Measurements from ENCODE around the gene AMN1.

The AMN1 gene

DNA sequence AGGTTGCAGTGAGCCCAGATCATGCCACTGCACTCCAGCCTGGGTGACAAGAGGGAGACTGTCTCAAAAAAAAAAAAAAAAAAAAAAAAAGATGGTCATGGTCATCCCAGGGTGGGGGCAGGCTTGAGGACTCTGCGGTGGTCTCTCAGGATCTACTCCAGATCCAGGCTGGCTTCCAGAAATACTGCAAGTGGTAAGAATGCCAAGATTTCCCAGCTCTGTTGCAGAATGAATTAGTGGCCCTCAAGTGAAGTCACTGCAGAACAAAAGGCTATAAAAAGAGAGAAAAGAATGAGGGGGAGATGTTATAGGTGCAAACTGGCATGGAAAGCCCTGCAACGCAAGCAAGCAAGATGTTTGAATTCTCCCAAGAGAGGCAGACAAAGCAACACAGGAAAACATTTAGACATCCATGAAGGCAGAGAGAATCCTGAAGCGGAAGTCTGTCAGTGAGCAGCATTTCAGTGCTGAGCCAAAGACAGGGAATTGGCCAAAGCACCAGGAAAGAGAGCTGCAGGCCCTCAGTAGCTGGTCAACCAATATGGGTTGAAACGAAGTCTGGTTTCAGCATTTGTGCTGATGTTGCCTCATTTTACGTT is 101.3 kb downstream of the AMN1 start:
- no peak for DNase-seq

DNA sequence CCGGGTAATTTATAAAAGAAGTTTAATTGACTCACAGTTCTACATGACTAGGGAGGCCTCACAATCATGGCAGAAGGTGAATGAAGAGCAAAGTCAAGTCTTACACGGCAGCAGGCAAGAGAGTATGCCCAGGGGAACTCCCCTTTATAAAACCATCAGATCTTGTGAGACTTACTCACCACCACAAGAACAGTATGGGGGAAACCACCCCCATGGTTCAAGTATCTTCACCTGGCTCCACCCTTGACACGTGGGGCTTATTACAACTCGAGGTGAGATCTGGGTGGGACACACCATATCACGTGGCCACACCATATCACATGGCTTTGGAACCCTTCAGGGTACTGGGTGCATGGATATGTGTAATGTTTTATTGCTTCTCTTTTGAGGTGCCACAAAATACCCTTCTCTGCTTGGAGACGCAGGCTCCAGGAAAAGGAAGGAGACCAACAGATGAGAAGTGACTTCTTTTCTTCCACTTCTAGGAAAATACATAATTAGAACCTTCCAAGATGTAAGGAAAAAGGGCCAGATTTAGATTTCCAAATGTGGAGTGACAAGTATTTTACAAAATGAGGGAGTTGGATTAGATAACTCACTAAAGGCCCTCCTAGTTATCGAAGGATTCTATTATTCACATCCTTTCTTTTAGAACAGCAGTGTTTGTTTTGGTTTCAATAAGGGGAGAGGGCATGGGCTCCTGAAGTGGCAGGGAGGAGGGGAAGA is 102.4 kb downstream of the AMN1 start:
- no peak for DNase-seq

DNA sequence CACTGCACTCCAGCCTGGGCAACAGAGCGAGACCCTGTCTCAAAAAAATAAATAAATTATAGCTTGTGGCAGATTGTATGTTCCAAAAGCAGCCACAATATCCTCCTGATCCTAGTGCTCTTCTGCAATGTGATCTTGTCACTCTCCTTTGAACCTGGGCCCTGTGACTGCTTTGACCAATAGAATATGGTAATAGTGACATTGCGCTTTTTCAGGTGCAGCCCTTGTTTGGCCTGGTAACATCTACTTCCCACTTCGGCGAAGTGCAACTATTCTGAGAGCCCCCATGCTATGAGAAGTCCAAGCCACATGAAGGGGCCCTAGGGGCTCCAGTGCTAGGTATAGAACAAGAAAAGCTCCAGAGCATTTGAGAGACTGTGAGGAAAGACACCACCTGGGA is 106.8 kb downstream of the AMN1 start:
- no peak for DNase-seq

Data from NCI-H1930 (cell line).